ENCODE results near the gene MEGF10.

DNA sequence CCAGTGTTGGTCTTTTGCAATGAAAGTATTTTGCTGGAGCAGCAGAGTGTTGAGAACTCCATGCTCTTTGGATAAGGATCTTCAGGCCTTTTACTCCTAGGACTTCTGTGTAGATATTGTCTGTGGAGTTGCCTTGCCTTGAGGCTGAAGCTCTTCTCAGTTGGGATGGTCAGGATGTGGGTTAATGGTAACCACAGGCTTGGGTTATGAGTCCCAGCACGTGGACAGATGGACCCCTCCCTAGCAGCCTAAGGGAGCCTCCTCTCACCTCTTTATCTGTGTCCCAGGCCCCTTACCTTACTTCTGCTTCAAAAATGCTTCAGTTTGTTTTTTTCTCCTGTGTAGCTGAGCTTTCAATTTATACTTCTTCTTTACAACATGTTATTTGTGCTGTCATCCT, 109.9 kb downstream of the MEGF10 start:
- TF ChIP-seq, protein P1, sequence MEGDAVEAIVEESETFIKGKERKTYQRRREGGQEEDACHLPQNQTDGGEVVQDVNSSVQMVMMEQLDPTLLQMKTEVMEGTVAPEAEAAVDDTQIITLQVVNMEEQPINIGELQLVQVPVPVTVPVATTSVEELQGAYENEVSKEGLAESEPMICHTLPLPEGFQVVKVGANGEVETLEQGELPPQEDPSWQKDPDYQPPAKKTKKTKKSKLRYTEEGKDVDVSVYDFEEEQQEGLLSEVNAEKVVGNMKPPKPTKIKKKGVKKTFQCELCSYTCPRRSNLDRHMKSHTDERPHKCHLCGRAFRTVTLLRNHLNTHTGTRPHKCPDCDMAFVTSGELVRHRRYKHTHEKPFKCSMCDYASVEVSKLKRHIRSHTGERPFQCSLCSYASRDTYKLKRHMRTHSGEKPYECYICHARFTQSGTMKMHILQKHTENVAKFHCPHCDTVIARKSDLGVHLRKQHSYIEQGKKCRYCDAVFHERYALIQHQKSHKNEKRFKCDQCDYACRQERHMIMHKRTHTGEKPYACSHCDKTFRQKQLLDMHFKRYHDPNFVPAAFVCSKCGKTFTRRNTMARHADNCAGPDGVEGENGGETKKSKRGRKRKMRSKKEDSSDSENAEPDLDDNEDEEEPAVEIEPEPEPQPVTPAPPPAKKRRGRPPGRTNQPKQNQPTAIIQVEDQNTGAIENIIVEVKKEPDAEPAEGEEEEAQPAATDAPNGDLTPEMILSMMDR (IDR thresholded peaks at IDR 0.05), result no peak
- TF ChIP-seq POLR2AphosphoS5 (IDR thresholded peaks at IDR 0.05) (no peak), POLR2A (IDR thresholded peaks at IDR 0.05) (no peak)

Data from gastroesophageal sphincter (tissue), 3 donors.